Activated CD4-positive, CD25-positive, alpha-beta regulatory T cell treated with anti-CD3 and anti-CD28 coated beads, Interleukin-2, amount 50 U/mL, for 72 hours (primary cell): Measurements from ENCODE around the gene LEUTX.
"Not testable (repeated sequence)": the region's sequence is repeated elsewhere in the genome, so short reads cannot be mapped to it uniquely, and the experiment has no call there.

Experiments used
- DNase-seq: peaks from one replicate; pipeline ENCODE4 v3.0.0; 2021

The LEUTX gene, protein sequence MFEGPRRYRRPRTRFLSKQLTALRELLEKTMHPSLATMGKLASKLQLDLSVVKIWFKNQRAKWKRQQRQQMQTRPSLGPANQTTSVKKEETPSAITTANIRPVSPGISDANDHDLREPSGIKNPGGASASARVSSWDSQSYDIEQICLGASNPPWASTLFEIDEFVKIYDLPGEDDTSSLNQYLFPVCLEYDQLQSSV

DNA sequence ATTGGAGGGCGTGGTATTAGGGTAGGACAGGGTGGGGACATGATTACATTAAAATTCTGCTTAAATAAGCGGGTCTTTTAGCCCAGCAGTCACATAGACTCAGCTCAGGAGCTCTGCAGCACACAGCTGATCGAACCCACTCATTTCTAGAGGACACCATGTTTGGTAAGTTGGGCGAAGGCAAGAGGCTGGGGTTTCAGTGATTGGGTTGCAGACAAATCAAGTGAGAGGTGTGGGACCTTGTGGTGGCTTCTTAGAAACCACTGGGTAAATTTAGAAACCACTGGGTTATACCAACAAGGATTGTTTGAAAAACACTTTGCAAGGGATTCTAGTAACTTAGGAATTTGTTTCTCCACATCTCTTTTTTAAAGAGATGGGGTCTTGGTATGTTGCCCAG, at the start of gene LEUTX:
TSS of gene LEUTX (plus strand) at position 92 of the 400 bp plus-strand sequence. CDS start at position 159, 67 bp downstream.
- no peak for DNase-seq

DNA sequence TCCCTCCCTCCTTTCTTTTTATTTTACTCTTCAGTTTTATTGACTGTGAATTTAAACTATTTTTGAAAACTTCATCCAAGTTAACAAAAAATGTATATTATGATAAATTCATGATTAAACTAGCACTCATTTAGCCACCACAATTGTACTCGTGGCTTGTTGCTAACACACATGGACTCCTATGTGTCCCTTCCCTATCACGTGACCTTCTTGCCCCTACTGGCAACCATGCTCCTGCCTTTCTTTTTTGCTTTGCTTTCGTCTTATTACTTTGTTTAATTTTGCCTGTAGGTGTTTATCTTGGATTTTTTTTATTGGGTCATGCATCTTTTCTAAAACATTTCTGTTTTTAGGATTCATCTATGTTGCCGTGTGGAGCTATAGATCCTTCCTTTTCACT, 49.1 kb upstream of the LEUTX start:
- DNase-seq, result no peak

DNA sequence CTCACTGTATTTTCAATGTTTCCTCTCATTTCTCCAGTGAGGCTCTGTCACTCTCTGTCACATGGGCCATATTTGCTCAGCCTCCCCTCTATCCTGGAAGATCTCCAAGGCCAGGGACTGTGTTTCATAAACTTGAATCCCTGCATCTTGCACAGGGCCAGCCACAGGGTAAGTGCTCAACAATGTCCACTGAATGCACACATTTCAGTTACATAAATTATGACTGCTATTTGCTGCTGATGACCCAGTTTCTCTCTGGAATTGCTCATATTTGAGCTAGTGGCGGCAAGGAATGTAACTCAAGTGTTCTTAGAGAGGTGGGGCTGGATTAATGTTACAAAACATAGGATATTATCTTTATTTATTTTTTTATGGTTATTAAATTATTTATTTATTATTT, 47.0 kb upstream of the LEUTX start:
- no peak for DNase-seq

DNA sequence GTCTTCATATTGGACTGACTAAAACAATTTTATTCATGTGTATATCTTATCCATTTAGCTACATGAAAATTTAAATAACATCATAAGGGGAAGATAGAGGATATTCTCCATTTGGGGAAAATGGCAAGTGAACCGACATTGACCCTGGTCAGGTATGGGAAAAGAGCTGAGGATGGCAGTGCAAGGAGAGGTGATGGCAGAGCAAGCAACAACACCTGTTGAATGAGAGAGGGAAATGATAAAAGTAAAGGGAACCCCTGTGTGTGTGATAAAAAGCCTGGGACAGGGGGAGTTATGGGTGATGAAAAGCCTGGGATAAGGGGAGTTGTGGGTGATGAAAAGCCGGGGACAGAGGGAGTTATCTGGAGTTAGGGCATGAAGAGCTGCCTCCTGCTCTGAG, 44.8 kb upstream of the LEUTX start:
- DNase-seq, result no peak

DNA sequence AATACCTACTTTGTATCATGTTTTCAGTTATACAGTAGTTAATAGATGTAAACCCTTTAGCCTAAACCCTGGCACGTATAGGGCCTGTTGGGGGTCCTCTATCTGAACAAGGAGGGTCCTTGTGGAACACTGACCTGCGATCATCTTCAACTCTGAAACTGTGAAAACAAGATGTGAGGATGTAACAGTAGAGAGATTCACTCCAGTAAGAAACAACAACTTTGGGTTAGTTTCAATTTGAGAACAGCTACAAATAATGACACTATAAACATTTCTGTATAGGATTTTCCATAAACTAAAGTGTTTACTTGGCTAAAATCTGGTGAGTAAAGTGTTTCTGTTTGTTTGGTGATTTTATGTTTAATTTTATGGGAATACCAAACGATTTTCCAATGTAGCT, 43.0 kb upstream of the LEUTX start:
- no peak for DNase-seq

DNA sequence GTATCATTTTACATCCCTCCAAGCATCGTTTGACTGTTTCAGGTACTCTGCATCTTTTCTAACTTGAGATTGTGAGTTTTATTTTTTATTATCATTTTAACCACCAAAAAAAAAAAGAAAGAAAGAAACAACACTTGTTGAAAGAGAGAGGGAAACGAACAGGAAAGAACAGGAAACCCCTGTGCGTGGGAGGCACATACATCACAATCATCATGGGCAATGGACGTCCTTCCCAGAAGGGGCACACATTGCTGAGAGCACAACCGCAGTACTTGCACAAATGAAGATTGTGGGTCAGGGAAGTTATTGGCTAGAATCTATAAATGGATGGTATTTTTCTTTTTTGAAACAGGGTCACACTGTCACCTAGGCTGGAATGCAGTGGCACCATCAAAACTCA, 42.6 kb upstream of the LEUTX start:
- no peak for DNase-seq

DNA sequence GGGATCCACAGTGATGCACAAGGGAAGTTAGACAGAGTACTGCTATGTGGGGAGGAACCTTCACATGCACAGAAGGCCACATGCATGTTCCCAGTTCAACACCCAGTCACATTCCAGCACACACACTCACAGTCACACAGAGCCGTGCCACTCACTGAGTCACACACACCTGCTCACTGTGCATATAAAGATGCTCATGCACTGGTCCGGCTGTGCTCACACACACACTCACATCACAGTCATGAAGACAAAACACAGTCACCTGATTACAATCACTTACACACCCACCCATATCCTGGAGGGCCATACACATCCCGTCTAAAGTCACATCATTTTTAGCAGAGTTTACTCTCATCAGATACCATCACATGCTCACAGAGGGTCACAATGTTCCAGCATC, 41.3 kb upstream of the LEUTX start:
- DNase-seq, result no peak

DNA sequence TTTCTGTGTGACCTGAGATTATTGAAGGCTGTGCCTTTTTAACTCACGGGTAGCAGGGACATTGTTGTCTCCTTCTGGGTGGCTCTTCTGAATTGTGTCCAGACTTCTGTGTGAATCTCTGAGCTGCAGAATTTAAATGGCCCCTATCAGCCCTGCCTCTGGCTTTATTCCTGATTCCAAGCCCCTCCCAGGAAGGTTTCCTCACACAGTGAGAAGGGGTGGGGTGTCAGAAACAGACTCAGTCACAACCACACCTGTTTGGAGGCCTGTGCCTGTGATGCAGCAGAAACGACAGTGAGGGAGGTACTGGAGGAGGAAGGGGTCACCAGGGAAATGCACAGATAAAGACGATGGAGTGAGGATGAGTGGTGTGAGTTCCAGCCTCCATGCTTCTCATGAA, 40.8 kb upstream of the LEUTX start, which contains the start of gene CLC:
TSS of gene CLC (minus strand) at position 139 of the 400 bp plus-strand sequence. CDS start at position 62, 77 bp downstream.
- no peak for DNase-seq

DNA sequence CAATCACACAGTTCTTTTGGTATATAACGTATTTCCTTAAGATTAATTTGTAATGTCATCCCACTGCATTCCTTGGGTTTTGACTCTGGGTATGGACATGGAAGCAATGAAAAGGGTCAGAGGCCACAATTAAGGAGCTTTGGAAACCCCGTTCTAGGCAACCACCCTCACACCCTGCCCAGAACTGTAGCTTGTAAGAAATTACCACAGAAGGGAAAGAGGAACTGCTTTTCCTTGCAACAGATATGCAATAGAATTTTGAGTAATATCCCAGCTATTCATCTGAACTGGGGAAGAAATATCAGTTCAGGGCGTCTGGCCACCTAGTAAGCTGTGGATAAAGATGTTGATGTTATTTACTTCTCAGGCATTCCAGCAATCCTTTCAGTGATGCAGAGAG, 39.8 kb upstream of the LEUTX start:
- no peak for DNase-seq

DNA sequence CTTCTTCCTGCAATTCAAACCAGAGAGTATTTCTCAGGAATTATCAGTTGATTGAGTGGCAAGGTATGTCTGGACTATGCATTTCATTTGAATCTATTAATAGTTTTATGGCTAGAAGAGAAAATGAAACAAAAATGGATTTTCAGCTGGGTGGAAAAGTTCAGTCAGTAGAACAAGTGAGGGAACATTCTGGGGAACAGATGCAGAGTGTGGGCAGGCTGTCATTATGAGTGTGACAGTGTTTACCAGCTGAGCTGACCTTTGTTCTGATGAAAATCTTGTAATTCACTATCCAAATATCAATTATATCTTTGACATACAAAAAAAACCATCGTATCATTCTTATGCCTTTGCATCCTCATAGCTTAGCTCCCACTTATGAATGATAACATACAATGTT, 38.3 kb upstream of the LEUTX start:
- no peak for DNase-seq

DNA sequence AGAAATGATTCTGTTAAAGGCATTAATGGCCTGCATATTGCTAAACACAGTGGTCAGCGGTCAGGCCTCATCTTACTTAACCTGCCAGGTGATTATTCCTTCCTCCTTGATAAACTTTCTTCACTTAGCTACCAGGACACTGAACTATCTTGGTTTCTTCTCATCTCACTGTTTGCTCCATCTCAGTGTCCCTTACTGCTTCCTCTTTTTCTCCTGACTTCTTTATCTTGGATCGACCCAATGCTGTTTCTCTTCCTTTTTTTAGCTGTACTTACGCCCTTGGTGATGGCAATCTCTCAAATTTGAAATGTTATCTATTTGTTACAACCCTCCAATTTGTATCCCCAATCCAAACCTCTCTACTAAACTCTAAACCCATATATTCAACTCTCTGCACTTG, 33.0 kb upstream of the LEUTX start:
- DNase-seq, result no peak

DNA sequence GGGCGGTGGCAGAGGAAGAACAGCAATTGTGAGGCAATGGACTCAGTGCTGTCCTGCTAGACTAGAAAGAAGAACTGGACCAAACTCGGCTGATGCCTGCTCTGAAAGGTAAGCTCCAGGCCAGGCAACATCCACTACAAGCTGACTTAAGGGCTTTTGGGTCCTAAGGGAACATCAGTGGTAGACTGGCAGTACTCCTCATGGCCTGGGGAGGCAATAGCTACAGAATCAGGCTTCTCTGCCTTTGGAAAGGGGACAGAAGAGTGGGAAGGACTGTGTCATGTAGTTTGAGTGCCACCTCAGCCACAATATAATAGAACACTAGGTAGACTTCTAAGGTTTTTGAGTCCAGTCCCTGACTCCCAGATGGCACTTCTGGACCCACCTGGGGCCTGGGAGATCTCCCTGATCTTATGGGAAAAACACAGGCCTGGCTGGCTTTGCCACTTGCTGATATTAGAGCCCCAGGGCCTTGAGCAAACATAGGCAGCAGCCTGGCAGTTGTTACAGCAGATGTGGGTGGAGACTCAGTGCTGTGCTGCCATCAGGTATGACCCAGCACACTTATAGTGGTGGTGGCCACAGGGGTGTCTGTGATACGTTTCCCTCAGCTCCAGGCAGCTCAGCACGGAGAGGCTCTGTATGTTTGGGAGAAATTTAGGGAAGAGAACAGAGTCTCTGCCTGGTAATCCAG, 31.7 kb upstream of the LEUTX start:
- DNase-seq, result no peak

DNA sequence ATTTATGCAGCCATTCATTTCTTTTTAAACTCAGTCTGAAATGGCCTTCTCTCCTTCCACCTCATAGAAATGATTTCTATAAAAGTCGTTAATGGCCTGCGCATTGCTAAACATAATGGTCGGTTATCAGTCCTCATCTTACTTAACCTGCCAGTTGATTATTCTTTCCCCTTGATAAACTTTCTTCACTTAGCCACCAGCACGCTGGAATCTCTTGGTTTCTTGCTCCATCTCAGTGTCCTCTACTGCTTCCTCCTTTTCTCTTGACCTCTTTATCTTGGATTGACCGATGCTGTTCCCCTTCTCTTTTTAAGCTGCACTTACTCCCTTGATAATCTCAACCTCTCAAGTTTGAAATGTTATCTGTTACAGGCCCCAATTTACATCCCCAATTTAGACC, 28.7 kb upstream of the LEUTX start:
- DNase-seq, result no peak

DNA sequence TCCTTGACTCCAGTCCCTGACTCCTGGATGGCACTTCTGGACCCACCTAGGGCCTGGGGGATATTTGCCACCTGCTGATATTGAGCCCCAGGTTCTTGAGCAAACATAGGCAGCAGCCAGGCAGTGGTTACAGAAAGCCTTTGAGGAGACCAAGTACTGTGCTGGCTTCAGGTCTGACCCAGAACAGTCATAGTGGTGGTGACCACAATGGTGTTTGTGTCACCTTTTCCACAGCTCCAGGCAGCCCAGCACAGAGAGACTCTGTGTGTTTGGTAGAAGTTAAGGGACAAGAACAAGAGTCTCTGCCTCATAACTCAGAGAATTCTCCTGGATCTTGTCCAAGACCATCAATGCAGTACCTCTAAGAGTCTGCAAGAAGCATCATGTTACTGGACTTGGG, 26.3 kb upstream of the LEUTX start:
- no peak for DNase-seq

DNA sequence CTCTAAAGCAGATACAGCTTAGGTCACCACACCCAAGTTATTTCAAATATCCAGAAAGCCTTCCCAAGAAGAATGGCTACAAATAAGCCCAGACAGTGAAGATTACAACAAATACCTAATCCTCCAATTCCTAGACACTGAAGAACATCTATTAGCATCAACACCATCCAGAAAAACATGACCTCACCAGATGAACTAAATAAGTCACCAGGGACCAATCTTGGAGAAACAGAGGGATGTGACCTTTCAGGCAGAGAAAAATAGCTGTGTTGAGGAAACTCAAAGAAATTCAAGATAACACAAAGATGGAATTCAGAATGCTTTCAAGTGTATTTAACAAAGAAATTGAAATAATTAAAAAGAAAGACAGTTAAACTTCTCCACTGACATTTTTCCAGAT, 25.9 kb upstream of the LEUTX start:
- no peak for DNase-seq

DNA sequence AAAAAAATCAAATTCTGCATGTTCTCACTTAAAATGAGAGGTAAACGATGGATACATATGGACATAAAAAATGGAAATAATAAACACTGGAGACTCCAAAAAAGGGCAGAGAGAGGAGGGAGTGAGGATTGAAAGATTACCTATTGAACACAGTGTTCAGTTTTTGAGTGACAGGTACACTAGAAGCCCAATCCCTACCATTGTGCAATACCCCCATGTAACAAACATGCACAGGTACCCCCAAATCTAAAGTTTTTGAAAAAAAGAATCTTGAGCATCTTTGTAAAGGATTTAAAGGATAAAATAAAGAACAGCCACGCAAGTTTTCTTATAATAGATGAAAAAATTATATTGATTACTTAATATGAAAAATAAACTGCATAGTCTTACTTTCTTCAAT, 24.1 kb upstream of the LEUTX start:
- no peak for DNase-seq

DNA sequence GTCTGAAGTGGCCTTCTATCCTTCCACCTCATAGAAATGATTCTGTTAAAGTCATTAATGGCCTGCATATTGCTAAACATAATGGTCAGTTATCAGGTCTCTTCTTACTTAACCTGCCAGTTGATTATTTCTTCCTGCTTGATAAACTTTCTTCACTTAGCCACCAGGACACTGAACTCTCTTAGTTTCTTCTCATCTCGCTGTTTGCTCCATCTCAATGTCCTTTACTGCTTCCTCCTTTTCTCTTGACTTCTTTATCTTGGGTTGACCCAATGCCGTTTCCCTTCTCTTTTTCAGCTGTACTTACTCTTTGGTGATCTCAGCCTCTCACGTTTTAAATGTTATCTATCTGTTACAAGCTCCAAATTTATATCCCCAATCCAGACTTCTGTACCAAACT, 23.7 kb upstream of the LEUTX start:
- DNase-seq, result no peak

DNA sequence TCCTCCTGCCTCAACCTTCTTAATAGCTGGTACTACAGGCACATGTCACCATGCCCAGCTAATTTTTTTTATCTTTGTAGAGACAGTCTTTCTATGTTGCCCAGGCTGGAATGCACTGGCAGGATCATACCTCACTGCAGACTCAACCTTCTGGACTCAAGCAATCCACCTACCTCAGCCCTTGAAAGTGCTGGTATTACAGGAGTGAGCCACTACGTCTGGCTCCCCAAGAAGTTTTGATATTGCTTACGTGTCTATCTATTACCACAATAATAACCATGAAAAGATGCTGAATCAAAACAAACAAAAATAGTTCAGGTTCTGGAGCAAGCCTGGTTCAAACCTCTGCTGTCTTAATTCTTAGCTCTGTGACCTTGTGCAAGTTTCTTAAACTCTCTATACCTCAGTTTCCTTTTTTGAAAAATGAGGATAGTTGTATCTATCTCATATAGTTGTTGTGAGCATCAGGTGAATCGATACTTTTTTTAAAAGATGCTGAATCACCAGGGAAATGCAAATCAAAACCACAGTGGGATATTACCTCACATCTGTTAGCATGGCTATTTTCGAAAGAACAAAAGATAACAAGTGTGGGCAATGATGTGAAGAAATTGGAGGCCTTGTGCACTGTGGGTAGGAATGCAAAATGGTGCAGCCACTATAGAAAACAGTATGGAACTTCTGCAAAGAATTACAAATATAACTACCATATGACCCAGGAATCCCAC, 19.0 kb upstream of the LEUTX start:
- no peak for DNase-seq

DNA sequence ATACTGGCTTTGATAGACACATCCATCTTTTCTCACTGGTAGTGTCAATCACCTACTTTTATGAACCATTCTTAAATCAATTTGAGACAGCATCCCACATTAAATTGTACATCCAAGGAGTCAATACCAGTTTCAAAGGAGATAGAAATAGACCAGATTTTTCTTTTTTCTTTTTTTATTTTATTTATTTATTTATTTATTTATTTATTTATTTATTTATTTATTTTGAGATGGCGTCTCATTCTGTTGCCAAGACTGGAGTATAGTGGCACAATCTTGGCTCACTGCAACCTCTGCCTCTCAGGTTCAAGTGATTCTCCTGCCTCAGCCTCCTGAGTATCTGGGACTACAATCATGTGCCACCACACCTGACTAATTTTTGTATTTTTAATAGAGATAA, 16.8 kb upstream of the LEUTX start:
- not testable (repeated sequence) for DNase-seq

DNA sequence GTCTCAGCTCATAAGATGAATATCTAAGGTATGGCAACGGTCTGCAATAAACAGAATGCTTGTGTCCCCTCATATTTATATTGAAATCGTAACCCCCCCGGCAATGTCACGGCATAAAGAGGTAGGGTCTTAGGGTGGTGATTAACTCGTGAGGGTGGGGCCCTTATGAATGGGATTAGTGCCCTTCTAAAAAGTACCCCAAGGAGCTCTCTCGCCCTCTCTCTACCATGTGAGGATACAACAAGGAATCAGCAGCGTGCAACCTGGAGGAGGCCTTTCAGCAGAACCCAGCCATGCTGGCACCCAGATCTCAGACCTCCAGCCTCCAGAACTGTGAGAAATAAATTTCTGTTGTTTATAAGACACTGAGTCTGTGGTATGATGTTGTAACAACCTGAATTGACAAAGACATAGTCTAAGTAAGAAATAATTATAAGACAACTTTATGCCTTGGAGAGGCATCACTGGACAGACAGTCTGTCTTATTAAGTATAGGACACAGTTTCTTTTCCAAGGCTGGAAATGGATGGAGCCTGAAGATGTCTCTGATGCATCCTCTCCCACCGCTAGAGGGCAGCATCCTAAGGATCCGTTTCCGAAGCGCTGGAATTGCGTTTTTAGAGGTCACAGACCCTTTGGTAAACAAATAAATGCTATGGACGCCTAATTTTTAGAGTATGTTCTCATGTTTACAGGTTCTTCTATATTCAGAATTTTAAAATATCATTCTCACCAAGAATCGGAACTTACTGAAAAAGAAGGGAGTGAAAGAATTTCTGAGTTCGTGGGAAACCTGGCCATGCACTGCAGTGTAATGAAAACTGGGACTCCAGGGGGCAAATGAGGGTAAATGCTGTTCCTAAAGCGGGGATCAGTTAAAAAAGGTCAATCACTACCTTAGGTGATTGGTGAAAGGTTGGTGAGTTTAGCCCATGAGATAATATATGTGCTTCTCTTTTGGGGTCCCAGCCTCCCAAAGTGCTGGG, 13.3 kb upstream of the LEUTX start:
- peak; percentile 37 for DNase-seq

DNA sequence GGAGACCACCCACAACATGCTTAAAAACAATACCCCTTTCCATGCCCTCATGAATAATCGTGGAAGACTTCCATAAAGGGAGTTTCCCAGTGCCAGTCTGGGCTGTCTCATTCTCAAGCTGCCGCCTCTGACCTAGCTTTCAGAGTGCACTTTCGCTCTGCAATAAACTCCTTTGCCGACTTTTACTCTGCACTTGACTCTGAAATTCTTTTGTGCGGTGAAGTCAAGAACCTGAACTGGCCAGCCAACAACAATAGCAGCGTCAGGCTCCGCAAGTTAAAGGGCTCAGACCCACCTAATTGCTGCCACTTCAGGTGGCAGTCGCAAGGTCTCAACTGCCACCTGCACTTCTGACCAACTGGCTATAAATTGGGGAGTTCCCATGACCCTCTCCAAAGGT, 10.3 kb upstream of the LEUTX start:
- DNase-seq, result no peak

DNA sequence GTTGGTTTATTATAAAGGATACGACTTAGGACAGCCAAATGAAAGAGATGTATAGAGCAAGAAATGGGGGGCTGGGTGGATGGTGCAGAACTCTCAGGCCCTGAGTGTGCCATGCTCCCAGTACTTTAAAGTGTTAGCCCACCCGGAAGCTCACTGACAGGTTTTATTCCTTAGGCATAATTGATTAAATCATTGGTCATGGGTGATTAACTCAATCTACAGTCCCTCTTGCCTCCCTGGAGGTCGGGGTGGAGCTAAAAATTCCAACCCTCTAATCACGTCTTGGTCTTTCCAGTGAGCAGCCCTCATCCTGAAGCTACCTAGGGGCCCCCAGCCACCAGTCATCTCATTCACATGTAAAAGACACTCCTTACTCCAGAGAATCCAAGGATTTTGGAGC, 9.9 kb upstream of the LEUTX start:
- DNase-seq, result no peak

DNA sequence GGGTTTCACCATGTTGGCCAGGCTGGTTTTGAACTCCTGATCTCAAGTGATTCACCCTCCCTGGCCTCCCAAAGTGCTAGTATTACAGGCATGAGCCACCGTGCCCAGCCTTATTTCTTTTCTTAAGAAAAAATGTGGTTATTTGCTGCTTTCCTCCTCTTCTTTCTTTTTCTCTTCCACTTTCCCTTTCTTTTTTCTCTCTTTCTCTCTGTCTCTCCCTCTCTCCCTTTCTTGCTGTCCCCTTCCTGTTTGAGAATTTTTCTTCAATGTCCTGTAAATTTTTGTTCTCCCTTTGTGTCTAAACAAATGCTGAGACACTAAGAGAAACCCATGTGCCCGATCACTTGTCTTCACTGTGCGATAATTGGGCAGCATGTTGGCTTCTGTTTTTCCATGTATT, 2.2 kb downstream of the LEUTX start:
- no peak for DNase-seq
